SK-N-SH (cell line): ENCODE data around the gene DNAH10. TPM values are rescaled to one million over a fixed set of nuclear protein-coding genes. Genes with fewer than 3 reads are reported as not detected.
A peak's percentile ranks its signal among the peaks of the same experiment; 100 is the strongest.

Experiments used
- CTCF ChIA-PET: fragments of 300-600, 350-600 bp; formaldehyde crosslinking; extraction: SDS; loops from one replicate; lab custom pipeline; 2021; lab: Yijun Ruan, JAX
- POLR2A ChIA-PET: fragments of 350-600 bp; sonication (Branson Sonifier 250); formaldehyde crosslinking; extraction: SDS; loops from one replicate; lab custom pipeline; 2020; ENCODE audit warnings: antibody characterized with exemption, inconsistent platforms; lab: Yijun Ruan, JAX
- DNase-seq: peaks from one replicate; pipeline ENCODE4 v3.0.0; 2012
- H2AFZ ChIP-seq: fragments of 200-600 bp; sonication (generic); 2 replicates; pipeline ENCODE4 v1.8.1; 2016; ENCODE audit warnings: antibody characterized with exemption, mild to moderate bottlenecking, low read depth
- H3F3A ChIP-seq: fragments of 200-600 bp; sonication (generic); replicated peaks from 2 replicates; pipeline ENCODE3; 2016; ENCODE audit warnings: antibody characterized with exemption, mild to moderate bottlenecking; ENCODE audit not compliant: insufficient read depth
- H3K27ac ChIP-seq, 2 experiments: fragments of 200-500 bp in 1 of 2; fragments of 200-600 bp in 1 of 2; sonication (Bioruptor generic) in 1 of 2; sonication (generic), shearing (Covaris generic) in 1 of 2; 2 replicates each; pipeline versions ENCODE4 v1.5.1 to v1.6.1; 2014 to 2016; ENCODE audit warnings: low read depth in 2 of 2, inconsistent platforms in 1 of 2, low read length in 1 of 2, mild to moderate bottlenecking in 1 of 2, mixed read lengths in 1 of 2
- H3K27me3 ChIP-seq: fragments of 200-600 bp; sonication (generic), shearing (Covaris generic); 2 replicates; pipeline ENCODE4 v1.6.1; 2016; ENCODE audit warnings: mixed run types; ENCODE audit not compliant: insufficient read depth
- H3K36me3 ChIP-seq, 2 experiments: fragments of 200-500 bp in 1 of 2; fragments of 200-600 bp in 1 of 2; sonication (Bioruptor generic) in 1 of 2; sonication (generic) in 1 of 2; replicated peaks in 1 of 2; 2 replicates each; pipeline versions ENCODE3 to v1.5.1; 2014 to 2016; ENCODE audit warnings: low read length in 1 of 2, mild to moderate bottlenecking in 1 of 2; ENCODE audit not compliant: insufficient read depth in 2 of 2, control insufficient read depth in 1 of 2
- H3K4me1 ChIP-seq, 2 experiments: fragments of 200-500 bp in 1 of 2; fragments of 200-600 bp in 1 of 2; sonication (Bioruptor generic) in 1 of 2; sonication (generic), shearing (Covaris generic) in 1 of 2; 2 replicates each; pipeline versions ENCODE4 v1.5.1 to v1.6.1; 2014 to 2016; ENCODE audit warnings: low read depth in 1 of 2, low read length in 1 of 2, mixed run types in 1 of 2; ENCODE audit not compliant: insufficient read depth in 2 of 2, control insufficient read depth in 1 of 2
- H3K4me2 ChIP-seq: fragments of 200-600 bp; sonication (generic), shearing (Covaris generic); 2 replicates; pipeline ENCODE4 v1.6.1; 2017; ENCODE audit warnings: mixed run types
- H3K4me3 ChIP-seq, 2 experiments: fragments of 200-500 bp in 1 of 2; fragments of 200-600 bp in 1 of 2; sonication (Bioruptor generic) in 1 of 2; sonication (generic), shearing (Covaris generic) in 1 of 2; 2 replicates each; pipeline versions ENCODE4 v1.5.1 to v1.8.1; 2014 to 2016; ENCODE audit warnings: low read depth in 2 of 2, inconsistent platforms in 1 of 2, low read length in 1 of 2, mild to moderate bottlenecking in 1 of 2, mixed read lengths in 1 of 2, moderate library complexity in 1 of 2
- H3K79me2 ChIP-seq: fragments of 200-600 bp; sonication (generic); 2 replicates; pipeline ENCODE4 v1.8.1; 2017; ENCODE audit warnings: mild to moderate bottlenecking; ENCODE audit not compliant: insufficient read depth
- H3K9ac ChIP-seq: fragments of 200-600 bp; sonication (generic); 2 replicates; pipeline ENCODE4 v1.6.1; 2017; ENCODE audit warnings: mixed run types
- H3K9me2 ChIP-seq: fragments of 200-600 bp; sonication (generic); 2 replicates; pipeline ENCODE4 v1.6.1; 2017; ENCODE audit warnings: mixed run types
- H3K9me3 ChIP-seq: fragments of 200-600 bp; sonication (generic); 2 replicates; pipeline ENCODE4 v1.6.1; 2017; ENCODE audit warnings: mixed run types, mild to moderate bottlenecking, moderate library complexity
- H4K20me1 ChIP-seq: fragments of 200-600 bp; sonication (generic); 2 replicates; pipeline ENCODE4 v1.6.1; 2017; ENCODE audit warnings: mild to moderate bottlenecking, mixed run types; ENCODE audit not compliant: insufficient read depth
- CHD2 ChIP-seq: fragments of 150-350 bp; IDR thresholded peaks from 2 replicates; pipeline ENCODE4 v1.6.1; 2018; ENCODE audit warnings: low read length; ENCODE audit not compliant: partially characterized antibody
- CTCF ChIP-seq: fragments of 200-600 bp; sonication (generic); IDR thresholded peaks from 2 replicates; pipeline ENCODE4 v1.6.1; 2017; ENCODE audit warnings: antibody characterized with exemption, mild to moderate bottlenecking, moderate library complexity
- EZH2phosphoT487 ChIP-seq: fragments of 200-600 bp; sonication (generic); IDR thresholded peaks from 2 replicates; pipeline ENCODE4 v1.6.1; 2017; ENCODE audit warnings: low read depth, mixed run types, mild to moderate bottlenecking, antibody characterized with exemption, moderate library complexity, borderline replicate concordance
- FOXJ3 ChIP-seq: sonication (generic); formaldehyde crosslinking; IDR thresholded peaks from 2 replicates; pipeline ENCODE4 v1.5.1; 2020; ENCODE audit warnings: mild to moderate bottlenecking, missing genetic modification reagents
- FOXM1 ChIP-seq: IDR thresholded peaks from 2 replicates; pipeline ENCODE4 v1.4.0; 2012; ENCODE audit warnings: low read depth, mild to moderate bottlenecking
- GABPA ChIP-seq: IDR thresholded peaks from 2 replicates; pipeline ENCODE4 v1.4.0; 2012; ENCODE audit warnings: low read depth, mild to moderate bottlenecking
- GATA2 ChIP-seq: sonication (generic); formaldehyde crosslinking; IDR thresholded peaks from 2 replicates; pipeline ENCODE4 v1.5.0; 2020; ENCODE audit warnings: mild to moderate bottlenecking, missing genetic modification reagents
- IRF3 ChIP-seq: fragments of 150-350 bp; IDR thresholded peaks from 2 replicates; pipeline ENCODE4 v1.6.1; 2016; ENCODE audit warnings: mild to moderate bottlenecking, low read depth, low read length
- JUND ChIP-seq: IDR thresholded peaks from 2 replicates; pipeline ENCODE4 v1.4.0; 2012
- MEF2A ChIP-seq: IDR thresholded peaks from 2 replicates; pipeline ENCODE4 v1.4.0; 2012; ENCODE audit warnings: low read depth, borderline replicate concordance
- NFIC ChIP-seq: IDR thresholded peaks from 2 replicates; pipeline ENCODE4 v1.4.0; 2012; ENCODE audit warnings: borderline replicate concordance
- PBX3 ChIP-seq: IDR thresholded peaks from 2 replicates; pipeline ENCODE4; 2012
- POLR2AphosphoS5 ChIP-seq: IDR thresholded peaks from 2 replicates; pipeline ENCODE4 v1.6.1; 2012; ENCODE audit warnings: low read depth, low read length
- RCOR1 ChIP-seq: fragments of 150-350 bp; IDR thresholded peaks from 2 replicates; pipeline ENCODE4 v1.6.1; 2017; ENCODE audit warnings: antibody characterized with exemption, low read length
- REST ChIP-seq: IDR thresholded peaks from 2 replicates; pipeline ENCODE4 v1.6.1; 2012; ENCODE audit warnings: mild to moderate bottlenecking, low read depth, low read length, moderate library complexity
- RXRA ChIP-seq: IDR thresholded peaks from 2 replicates; pipeline ENCODE4 v1.4.0; 2012; ENCODE audit warnings: low read depth, mild to moderate bottlenecking, borderline replicate concordance
- SIN3A ChIP-seq: IDR thresholded peaks from 2 replicates; pipeline ENCODE4 v1.6.1; 2012; ENCODE audit warnings: low read depth, mild to moderate bottlenecking, low read length, moderate library complexity, borderline replicate concordance
- TEAD4 ChIP-seq: IDR thresholded peaks from 2 replicates; pipeline ENCODE4 v1.4.0; 2012; ENCODE audit warnings: mild to moderate bottlenecking, borderline replicate concordance; ENCODE audit not compliant: insufficient read depth
- USF2 ChIP-seq: fragments of 150-350 bp; IDR thresholded peaks from 2 replicates; pipeline ENCODE4 v1.6.1; 2017; ENCODE audit warnings: antibody characterized with exemption, low read length, low read depth, borderline replicate concordance
- ZBTB33 ChIP-seq: IDR thresholded peaks from 2 replicates; pipeline ENCODE4 v1.4.0; 2012; ENCODE audit warnings: low read depth, borderline replicate concordance
- WGBS: methylation state at CpG from one replicate; pipeline ENCODE4 v1.1.6; 2017; ENCODE audit warnings: low lambda C conversion rate; 5-methylcytosine and 5-hydroxymethylcytosine counted together
- polyA plus RNA-seq, 3 experiments: library from polyadenylated mRNA; depleted of rRNA; stranded (reverse); fragments of >200 nt; gene quantifications; 2 replicates each; pipeline ENCODE4 v1.2.3, GENCODE V29; 2012

DNAH10 gene
- polyA plus RNA-seq, 1 of the 3 experiments (the other 2 are of a cell fraction), result 0.13 TPM

GRCh38 chr12:123982269-123982668, 220.2 kb downstream of the DNAH10 start (continued):
- no peak for TF ChIP-seq FOXJ3 (CRISPR knock-in tag)
- TF ChIP-seq TEAD4, result no peak
- TF ChIP-seq POLR2AphosphoS5, result no peak
- TF ChIP-seq NFIC, result no peak
- TF ChIP-seq RXRA, result no peak
- no peak for TF ChIP-seq JUND

- no peak overlapping the region for H3K4me2 ChIP-seq
- DNase-seq, result peak; percentile 41
- peaks cover 16% of the 10 kb centered on the region for H4K20me1 ChIP-seq
- no peaks in the 10 kb centered on the region for H3K9me3 ChIP-seq
- 72% methylated on average over 7 of the region's 7 CpGs for WGBS
- no peak overlapping the region for H3K9ac ChIP-seq
- H3K27ac ChIP-seq, result no peak overlapping the region
- peaks cover 19 to 50% of the 10 kb centered on the region in 2 experiments for H3K36me3 ChIP-seq
- no peaks in the 10 kb centered on the region for H3K9me2 ChIP-seq
- H2AFZ ChIP-seq, result no peak overlapping the region
- H3K4me3 ChIP-seq, result no peak overlapping the region
- CTCF ChIA-PET, result interaction anchor here (0.5 to 2.9 kb wide), 24 partner anchors 8 to 763 kb away, joined by 3 to 24 read pairs (median 4); partner anchors contain the start of genes ATP6V0A2 and TCTN2
- POLR2A ChIA-PET, result no interaction called here
- H3K79me2 ChIP-seq, result peaks cover 71% of the 10 kb centered on the region
- no peaks in the 10 kb centered on the region for H3K27me3 ChIP-seq
- no peaks in the 10 kb centered on the region for H3F3A ChIP-seq
- H3K4me1 ChIP-seq, result peaks cover 0 to 8% of the 10 kb centered on the region in 2 experiments; a peak in 1 of 4 replicates
- TF ChIP-seq SIN3A (no peak), ZBTB33 (no peak), GATA2 (CRISPR knock-in tag) (no peak), EZH2phosphoT487 (no peak), IRF3 (no peak), CTCF (peak; percentile 71), CHD2 (no peak), TEAD4 (no peak), GABPA (no peak), MEF2A (no peak), REST (no peak), USF2 (no peak), RCOR1 (no peak), FOXM1 (no peak), PBX3 (no peak)
Measured at GRCh38 chr12:123983822-123984485, 221.9 kb downstream of the DNAH10 start.
